Skeletal muscle satellite cell (primary cell): Measurements from ENCODE around the gene NCR3LG1.

ENCODE experiments used
- H3K27me3 ChIP-seq: 2 replicates; pipeline ENCODE4 v1.7.0; 2013; ENCODE audit warnings: low read length; ENCODE audit not compliant: control insufficient read depth, insufficient read depth
- H3K36me3 ChIP-seq: 2 replicates; pipeline ENCODE4 v1.7.0; 2013; ENCODE audit warnings: mild to moderate bottlenecking, control low read depth, low read length; ENCODE audit not compliant: insufficient read depth
- H3K4me1 ChIP-seq: 2 replicates; pipeline ENCODE4 v1.7.0; 2013; ENCODE audit warnings: low read length; ENCODE audit not compliant: control insufficient read depth, insufficient read depth
- H3K4me2 ChIP-seq: 2 replicates; pipeline ENCODE4 v1.7.0; 2013; ENCODE audit warnings: mild to moderate bottlenecking, low read length
- H3K4me3 ChIP-seq: 2 replicates; pipeline ENCODE4 v1.7.0; 2013; ENCODE audit warnings: low read length
- H3K9ac ChIP-seq: 2 replicates; pipeline ENCODE4 v1.7.0; 2013; ENCODE audit warnings: mild to moderate bottlenecking, low read depth, low read length, moderate library complexity
- H3K9me3 ChIP-seq: replicated peaks from 2 replicates; pipeline ENCODE4 v1.7.0; 2013; ENCODE audit warnings: mild to moderate bottlenecking, control low read depth, low read length

Gene NCR3LG1

GRCh38 chr11:17387811-17388210 is 36.2 kb downstream of the NCR3LG1 start:
- Histone ChIP-seq H3K4me3 (no peak overlapping the region), H3K27me3 (peaks cover 32% of the 10 kb centered on the region), H3K36me3 (no peaks in the 10 kb centered on the region), H3K9ac (no peak overlapping the region), H3K4me2 (no peak overlapping the region), H3K4me1 (no peaks in the 10 kb centered on the region), H3K9me3 (no peaks in the 10 kb centered on the region)

- H3K27me3 ChIP-seq, result peaks cover 35% of the 10 kb centered on the region
- H3K4me2 ChIP-seq, result peak within 1 kb of the TSS; percentile 71
- peak within 1 kb of the TSS; percentile 60 for H3K4me3 ChIP-seq
- no peaks in the 10 kb centered on the region for H3K36me3 ChIP-seq
- no peaks in the 10 kb centered on the region for H3K9me3 ChIP-seq
- H3K4me1 ChIP-seq, result no peaks in the 10 kb centered on the region
- no peak within 1 kb of the TSS for H3K9ac ChIP-seq
Observed at GRCh38 chr11:17388609-17389210, 37.1 kb downstream of the NCR3LG1 start, which contains the start of gene KCNJ11. Gene KCNJ11, minus strand, starts transcription at chr11:17388659. Its CDS starts 568 bp downstream, at chr11:17388091.

DNA sequence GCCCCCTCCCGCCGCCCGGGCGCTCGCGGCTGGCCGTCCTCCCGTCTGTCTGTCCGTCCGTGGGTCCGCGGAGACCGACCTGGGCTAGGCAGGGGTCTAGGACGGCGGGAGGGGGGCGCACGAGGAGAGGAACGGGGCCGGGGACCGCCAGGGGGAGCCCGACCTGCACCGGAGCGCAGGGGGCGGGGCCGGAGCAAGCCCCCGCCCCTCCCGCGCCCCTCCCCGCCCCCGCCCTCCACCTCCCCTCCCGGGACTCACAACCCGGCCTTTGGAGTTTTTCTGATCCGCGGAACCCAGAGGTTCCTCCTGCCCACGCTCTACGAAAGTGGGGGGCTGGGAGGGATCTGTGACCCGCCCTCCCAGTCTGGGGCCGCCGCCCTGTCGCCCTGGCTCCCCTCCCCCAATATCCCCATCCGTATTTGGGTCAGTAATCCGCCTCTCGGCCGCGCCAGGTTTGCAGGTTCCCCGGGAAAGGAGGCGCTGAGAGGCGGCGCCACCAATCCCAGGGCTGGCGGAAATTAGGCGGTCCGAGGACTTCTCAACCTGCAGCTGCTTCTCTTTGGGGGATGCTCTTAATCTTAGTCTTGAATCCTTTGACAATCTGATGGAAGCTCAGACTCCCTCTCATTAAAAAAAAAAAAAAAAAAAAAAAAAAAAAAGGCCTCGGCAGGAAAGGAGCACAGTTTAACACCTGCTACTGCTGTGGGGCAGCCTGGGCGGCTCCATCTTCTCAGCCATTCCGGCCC is 37.8 kb downstream of the NCR3LG1 start:
- Histone ChIP-seq H3K4me3 (peak overlapping the region; percentile 60), H3K36me3 (no peaks in the 10 kb centered on the region), H3K4me1 (no peaks in the 10 kb centered on the region), H3K9me3 (no peaks in the 10 kb centered on the region), H3K9ac (no peak overlapping the region), H3K4me2 (peak overlapping the region; percentile 71), H3K27me3 (peaks cover 42% of the 10 kb centered on the region)

- Histone ChIP-seq H3K9ac (no peak overlapping the region), H3K9me3 (no peaks in the 10 kb centered on the region), H3K36me3 (no peaks in the 10 kb centered on the region), H3K27me3 (peaks cover 42% of the 10 kb centered on the region), H3K4me3 (no peak overlapping the region), H3K4me1 (no peaks in the 10 kb centered on the region), H3K4me2 (no peak overlapping the region)
Observed at GRCh38 chr11:17389957-17390649, 38.5 kb downstream of the NCR3LG1 start.

- H3K4me3 ChIP-seq, result no peak overlapping the region
- no peak overlapping the region for H3K4me2 ChIP-seq
- H3K9me3 ChIP-seq, result no peaks in the 10 kb centered on the region
- peaks cover 39% of the 10 kb centered on the region for H3K27me3 ChIP-seq
- no peak overlapping the region for H3K9ac ChIP-seq
- no peaks in the 10 kb centered on the region for H3K4me1 ChIP-seq
- no peaks in the 10 kb centered on the region for H3K36me3 ChIP-seq
Observed at GRCh38 chr11:17391493-17392355, 40.1 kb downstream of the NCR3LG1 start.

- Histone ChIP-seq H3K27me3 (peaks cover 41% of the 10 kb centered on the region), H3K4me1 (no peaks in the 10 kb centered on the region), H3K4me2 (no peak overlapping the region), H3K4me3 (no peak overlapping the region), H3K9me3 (no peaks in the 10 kb centered on the region), H3K9ac (no peak overlapping the region), H3K36me3 (no peaks in the 10 kb centered on the region)
Observed at GRCh38 chr11:17392872-17393271, 41.3 kb downstream of the NCR3LG1 start.

DNA sequence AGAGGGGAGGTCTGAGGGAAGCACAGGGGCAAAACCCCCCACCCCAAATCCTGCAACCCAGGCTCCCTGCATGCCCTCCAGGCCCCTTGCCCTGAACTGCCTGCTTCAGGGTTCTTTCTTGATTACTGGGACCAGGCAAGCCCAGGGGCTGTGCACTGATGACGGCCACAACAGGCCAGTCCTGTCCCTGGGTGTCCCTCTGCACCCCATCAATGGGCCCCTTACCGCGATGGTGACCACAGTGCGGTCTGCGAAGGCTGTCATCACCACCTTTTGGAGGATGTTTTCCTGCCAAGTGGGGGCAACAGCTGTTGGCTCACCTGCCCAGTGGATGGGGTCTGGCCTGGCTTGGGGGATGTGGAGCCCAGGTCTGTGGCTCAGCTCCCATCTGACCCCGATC is 41.9 kb downstream of the NCR3LG1 start:
- Histone ChIP-seq H3K27me3 (peaks cover 46% of the 10 kb centered on the region), H3K36me3 (no peaks in the 10 kb centered on the region), H3K4me3 (no peak overlapping the region), H3K9ac (no peak overlapping the region), H3K4me1 (no peaks in the 10 kb centered on the region), H3K4me2 (no peak overlapping the region), H3K9me3 (no peaks in the 10 kb centered on the region)

DNA sequence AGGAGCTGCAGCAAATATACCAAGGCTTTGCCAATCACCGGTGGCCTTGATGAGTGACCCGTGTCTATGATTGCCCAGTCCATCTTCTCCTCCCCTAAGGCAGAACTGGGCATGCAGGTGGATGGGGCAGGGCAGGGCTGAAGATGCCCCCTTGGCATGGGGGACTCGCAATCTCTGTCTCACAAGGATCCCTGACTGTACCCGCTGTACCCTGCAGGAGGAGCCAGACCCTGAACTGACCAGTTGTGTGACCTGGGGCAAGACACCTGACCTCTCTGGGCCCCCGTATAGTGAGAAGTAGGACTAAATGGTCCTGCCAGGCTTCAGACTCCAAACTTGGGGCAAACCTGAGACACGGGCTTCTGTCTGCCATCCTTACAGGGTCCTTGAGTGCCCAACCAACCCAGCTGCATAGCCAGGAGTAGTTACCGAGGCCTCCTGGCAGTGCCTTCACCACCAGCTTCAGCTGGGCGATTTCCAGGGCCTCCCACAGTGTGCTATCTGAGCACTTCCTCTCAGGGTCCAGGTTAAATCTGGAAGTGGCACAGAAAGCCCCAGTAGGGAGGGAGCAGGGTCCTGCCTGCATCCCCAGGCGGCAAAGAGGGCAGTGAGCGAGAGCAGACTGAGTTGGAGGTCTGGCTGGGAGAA is 43.3 kb downstream of the NCR3LG1 start:
- Histone ChIP-seq H3K36me3 (no peaks in the 10 kb centered on the region), H3K27me3 (peaks cover 50% of the 10 kb centered on the region), H3K9me3 (no peaks in the 10 kb centered on the region), H3K4me2 (no peak overlapping the region), H3K9ac (no peak overlapping the region), H3K4me1 (no peaks in the 10 kb centered on the region), H3K4me3 (no peak overlapping the region)

- Histone ChIP-seq H3K4me1 (no peaks in the 10 kb centered on the region), H3K9me3 (no peaks in the 10 kb centered on the region), H3K9ac (no peak overlapping the region), H3K27me3 (peaks cover 50% of the 10 kb centered on the region), H3K36me3 (no peaks in the 10 kb centered on the region), H3K4me2 (no peak overlapping the region), H3K4me3 (no peak overlapping the region)
Observed at GRCh38 chr11:17395554-17395961, 44.0 kb downstream of the NCR3LG1 start.

DNA sequence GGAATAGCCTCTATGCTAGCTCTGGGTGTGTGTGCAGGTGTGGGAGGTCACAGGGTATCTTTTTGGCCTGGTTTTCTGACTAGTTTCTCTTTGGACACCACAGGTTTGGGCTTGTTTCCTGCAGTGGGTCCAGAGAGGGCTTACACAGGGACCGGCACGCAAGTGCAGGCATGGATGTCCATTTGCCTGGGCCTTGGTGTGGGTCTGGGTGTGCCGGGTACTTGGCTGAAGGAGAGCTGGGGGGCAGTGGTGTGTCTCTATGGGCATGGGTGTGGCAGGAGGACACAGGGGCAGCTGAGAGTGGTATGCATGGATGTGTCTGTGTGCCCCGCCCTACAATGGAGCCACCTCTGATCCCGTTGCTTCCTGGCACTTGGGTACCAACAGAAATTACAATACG is 44.4 kb downstream of the NCR3LG1 start:
- Histone ChIP-seq H3K9me3 (no peaks in the 10 kb centered on the region), H3K27me3 (peaks cover 49% of the 10 kb centered on the region), H3K4me3 (no peak overlapping the region)

More for the DNA sequence above, 44.4 kb downstream of the NCR3LG1 start:
- no peaks in the 10 kb centered on the region for H3K4me1 ChIP-seq
- H3K4me2 ChIP-seq, result no peak overlapping the region
- H3K9ac ChIP-seq, result no peak overlapping the region
- H3K36me3 ChIP-seq, result no peaks in the 10 kb centered on the region
